Myocyte (in vitro differentiated cells): Measurements from ENCODE around the gene IL17C. TPM values are rescaled to one million over a fixed set of nuclear protein-coding genes. Genes with fewer than 3 reads are reported as not detected.

Source experiments
- DNase-seq: peaks from one replicate; pipeline ENCODE4 v3.0.0-alpha.2; 2012; ENCODE audit warnings: low read depth
- total RNA-seq: library from RNA; depleted of rRNA; stranded (reverse); fragments of >200 nt; gene quantifications from 2 replicates; pipeline ENCODE4 v1.2.3, GENCODE V29; 2014

IL17C gene
- total RNA-seq, 1 donor from 2014 or later: not detected

- DNase-seq: no peak
Observed at GRCh38 chr16:88642881-88643643, 4.7 kb downstream of the IL17C start.

GRCh38 chr16:88643644-88643932, 5.2 kb downstream of the IL17C start:
- DNase-seq: no peak

- no peak for DNase-seq
Observed at GRCh38 chr16:88645455-88645854, 7.1 kb downstream of the IL17C start.

GRCh38 chr16:88645941-88646340, 7.6 kb downstream of the IL17C start:
- DNase-seq: no peak

DNA sequence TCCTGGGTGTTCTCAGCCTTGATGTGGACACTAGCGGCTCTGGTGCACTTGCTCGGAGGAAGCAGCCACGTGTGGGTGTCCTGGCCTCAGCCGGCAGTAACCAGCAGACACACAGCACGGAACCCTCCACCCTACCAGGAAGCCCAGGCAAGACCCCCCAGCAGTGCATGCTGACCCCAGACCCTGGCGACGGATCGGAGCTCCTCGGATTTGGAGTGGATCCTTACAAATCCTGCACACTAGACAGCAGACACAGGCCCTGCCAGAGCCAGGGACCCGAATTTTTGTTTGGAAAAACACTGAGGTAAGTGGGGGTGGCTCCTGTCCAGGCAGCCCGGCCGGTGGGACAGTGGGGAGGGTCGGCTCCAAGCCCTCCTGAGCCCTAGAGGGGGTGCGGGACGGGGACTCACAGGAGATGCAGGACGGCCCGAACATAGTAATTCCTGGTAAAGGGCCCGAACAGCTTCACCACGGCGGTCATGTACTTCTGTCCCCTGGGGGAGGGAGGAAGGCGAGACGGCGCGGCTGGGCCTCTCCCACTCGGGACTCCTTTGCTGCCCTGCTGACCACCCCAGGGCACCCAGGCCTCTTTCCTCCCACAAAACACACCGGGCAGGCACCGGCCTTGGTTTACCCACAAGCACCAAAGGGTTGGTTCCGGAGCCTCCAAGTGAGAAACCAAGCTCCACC, 8.1 kb downstream of the IL17C start:
- DNase-seq: no peak

DNA sequence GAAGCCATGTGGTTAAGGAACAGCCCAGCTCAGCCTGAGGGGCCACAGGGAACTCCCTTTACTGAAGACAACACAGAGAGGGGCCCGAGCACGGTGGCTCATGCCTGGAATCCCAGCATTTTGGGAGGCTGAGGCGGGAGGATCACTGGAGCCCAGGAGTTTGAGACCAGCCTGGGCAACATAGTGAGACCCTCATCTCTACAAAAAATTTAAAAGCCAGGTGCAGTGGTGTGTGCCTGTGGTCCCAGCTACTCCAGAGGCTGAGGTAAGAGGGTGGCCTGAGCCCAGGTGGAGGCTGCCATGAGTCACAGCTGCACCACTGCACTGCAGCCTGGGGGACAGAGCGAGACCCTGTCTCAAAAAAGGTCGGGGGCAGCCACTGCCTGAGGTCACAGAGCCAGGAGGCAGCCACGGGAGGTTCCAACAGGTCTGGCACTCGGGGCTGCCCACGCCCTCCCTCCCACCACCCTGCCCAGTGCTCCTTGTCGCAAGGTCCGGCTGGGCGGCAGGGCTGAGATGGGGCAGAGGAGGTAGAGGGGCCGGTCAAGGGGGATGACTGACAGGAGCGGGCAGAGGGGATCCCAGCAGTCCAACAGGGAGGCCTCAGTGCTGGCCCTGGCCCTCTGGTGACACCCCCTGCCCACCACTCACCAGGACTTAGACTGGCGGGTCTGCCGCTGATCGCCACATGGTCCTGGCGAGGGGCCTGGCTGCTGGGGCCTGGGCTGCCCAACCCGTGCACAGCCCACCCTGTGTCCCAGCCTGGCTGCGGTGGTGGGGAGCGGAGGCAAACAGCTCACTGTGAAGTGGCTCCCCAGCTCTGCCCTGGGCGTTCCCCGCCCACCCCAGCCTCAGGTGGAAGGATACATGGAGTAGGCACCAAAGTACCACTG, 9.1 kb downstream of the IL17C start:
- no peak for DNase-seq

GRCh38 chr16:88649195-88649923, 11.0 kb downstream of the IL17C start:
- no peak for DNase-seq

GRCh38 chr16:88649924-88650748, 11.8 kb downstream of the IL17C start:
- DNase-seq: no peak

- no peak for DNase-seq
Observed at GRCh38 chr16:88650749-88651275, 12.4 kb downstream of the IL17C start, which contains the start of gene CYBA. Gene CYBA, minus strand, starts transcription at chr16:88651053. Its CDS starts 40 bp downstream, at chr16:88651013.

DNA sequence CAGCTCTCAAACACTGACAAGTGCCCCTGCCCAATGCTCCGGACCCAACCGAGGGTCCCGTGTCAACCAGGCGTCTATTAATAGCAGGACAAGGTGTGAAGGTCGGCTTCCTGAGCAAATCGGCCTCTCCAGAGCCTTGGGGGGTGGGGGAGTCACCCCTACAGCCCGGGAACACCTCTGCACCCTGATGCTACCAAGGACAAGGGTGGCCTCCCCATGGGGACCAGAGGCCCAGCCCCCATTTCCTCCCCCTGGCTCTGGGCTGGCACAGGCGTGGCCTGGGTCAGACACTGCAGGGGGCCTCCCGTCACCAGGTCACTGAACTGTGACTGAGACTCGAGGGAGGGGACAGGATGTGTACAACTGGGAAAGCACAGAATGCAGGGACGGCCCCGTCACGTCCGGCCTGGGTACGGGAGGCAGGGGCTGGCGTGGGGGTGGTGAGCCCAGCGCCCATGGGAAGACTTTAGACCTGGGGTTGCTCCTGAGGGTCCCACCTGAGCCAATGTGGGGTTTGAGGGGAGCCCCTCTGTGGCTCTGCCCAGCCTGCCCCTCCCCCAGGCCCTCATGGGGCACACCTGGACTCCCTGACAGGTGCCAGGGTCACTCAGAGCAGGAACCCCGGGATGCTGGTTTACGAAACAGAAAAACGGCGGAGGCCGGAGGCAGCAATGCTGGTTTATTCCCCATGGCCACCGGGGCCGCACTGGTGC, 13.1 kb downstream of the IL17C start:
- DNase-seq: no peak

DNA sequence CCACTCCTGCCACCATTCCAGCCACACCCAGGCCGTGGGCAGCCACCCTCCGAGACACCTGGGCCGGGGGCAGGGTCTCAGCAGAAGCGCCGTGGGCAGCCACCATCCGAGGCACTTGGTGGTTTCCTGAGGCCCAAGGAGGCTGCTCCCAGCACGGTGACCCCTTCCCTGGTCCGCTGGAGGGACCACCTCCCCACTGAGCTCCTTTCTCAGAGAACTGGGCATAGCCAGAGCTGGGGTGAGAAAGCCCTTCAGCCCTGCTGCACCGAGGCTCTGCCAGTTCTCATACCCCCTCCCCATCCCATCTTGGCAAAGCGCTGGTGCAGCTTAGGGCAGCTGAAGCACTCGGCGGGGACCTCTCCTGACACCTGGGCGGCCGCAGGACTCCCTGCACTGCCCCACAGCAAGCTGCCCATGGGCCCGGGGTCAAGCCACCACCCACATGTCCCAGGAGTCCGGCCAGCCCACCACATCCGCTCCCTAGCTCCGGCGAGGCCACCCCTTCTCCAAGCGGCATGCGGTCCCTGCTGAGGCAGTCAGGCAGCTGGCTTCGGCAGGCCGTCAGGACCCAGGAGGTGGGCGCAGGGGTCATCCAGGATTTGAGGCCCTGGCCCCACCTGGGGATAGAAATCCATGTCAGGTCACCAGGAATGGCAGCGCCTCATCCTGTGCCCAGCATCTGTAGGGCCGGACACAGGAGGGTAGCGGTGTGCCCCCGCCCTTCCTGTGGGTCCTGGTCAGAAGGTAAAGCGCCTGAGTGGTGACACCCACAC, 13.8 kb downstream of the IL17C start:
- DNase-seq: no peak

GRCh38 chr16:88652762-88653063, 14.3 kb downstream of the IL17C start:
- no peak for DNase-seq

GRCh38 chr16:88653101-88653500, 14.7 kb downstream of the IL17C start:
- no peak for DNase-seq

DNA sequence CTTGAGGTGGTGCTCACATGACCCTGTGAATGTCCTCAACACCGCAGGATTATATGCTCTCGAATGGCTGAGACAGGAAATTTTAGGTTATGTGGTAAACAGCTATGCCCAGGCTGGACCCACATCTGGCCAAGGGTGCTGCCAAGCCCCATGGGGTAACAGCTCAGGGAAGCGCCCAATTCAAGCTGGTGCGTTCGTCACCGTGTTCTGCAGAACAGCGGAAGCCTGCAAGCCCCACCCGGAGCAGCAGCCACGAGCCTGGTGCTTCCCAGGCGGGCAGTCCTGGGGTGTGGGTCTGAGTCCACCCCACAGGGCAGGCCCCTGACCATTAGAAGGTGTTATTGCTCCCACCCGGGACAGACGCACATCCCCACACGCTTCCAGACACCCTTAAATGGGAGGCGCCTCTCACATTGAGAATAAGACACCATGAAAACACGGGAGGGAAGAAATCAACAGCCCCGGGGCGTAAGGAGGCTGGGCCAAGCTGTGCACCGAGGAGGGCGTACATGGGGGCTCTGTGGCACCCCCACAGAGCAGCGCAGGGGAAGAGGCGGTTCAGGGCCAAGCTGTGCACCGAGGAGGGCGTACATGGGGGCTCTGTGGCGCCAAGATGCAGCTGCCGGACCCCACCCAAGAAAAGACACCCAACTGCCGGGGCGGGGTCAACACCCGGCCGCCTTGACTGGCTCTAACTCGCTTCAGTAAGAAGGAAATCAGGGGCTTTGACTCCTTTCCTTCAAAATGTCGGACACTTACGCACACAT, 15.4 kb downstream of the IL17C start:
- no peak for DNase-seq

GRCh38 chr16:88654363-88655052, 16.1 kb downstream of the IL17C start:
- no peak for DNase-seq

DNA sequence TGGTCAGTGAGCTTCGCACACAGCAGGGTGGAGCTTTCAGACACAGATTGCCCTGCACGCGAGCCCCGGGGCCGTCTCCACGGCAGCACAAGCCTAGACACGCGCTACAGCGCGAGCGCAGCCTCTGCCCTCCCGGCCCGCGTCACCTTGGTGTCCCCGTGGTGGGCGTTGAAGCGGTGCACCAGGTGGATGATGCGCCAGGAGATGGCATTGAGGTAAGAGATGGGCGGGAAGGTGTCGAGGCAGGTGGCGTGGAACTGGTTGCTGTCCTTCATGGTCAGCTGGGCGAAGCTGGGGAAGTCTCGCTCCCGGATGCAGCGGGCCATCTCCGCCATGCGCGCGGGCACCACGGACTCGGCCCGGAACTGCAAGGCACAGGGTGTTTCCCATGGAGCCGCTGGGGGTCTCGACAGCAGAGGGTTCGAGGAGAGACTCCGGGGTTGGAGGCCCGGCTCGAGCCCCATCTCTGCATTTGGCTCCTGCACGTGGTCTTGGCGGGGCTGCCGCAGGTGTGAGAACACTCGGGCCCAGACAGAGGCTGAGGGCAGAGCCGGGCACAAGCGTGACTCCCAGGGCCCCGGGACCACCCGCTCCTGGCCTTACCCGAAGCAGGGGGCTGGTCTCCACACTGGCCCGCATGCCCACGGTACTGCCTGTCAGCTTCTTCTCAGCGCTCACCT, 16.8 kb downstream of the IL17C start:
- no peak for DNase-seq

DNA sequence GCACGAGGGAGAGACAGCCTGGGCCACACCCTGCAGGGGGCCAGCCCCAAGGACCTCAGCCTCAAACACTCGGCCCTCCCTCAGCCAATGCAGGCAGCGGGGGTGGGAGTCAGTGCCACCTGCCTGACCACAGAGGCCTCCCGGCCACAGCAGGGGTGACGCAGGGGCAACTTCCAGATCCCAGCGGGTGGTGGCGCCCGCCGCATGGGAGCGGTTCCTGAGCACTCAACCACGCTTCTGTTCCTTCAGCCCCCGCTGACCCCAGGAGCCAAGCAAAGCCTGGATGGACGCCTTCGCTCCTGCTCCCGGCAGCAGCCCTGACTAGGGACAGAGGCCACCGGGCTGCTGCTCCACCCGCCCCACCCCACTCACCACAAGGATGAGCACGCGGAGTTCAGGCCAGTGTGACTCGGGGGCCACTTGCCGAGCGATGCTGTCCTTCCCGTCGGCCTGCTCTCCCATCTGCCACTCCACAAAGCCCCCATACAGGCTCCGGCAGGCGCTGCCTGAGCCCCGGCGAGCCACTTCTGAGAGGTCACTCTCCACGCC, 17.4 kb downstream of the IL17C start:
- DNase-seq: no peak
